Body of pancreas (tissue), 4 donors: ENCODE data around the gene CFC1B.
"Not testable (repeated sequence)": the region's sequence is repeated elsewhere in the genome, so short reads cannot be mapped to it uniquely, and the experiment has no call there.

Source experiments
- CTCF ChIP-seq, 7 experiments: fragments of 450-650 bp in 4 of 7; fragments of 200-600 bp in 3 of 7; sonication (generic) in 3 of 7; IDR thresholded peaks; one replicate each; pipeline ENCODE4 v1.5.1; 2016 to 2019; ENCODE audit warnings: antibody characterized with exemption in 7 of 7
- POLR2A ChIP-seq, 3 donors: fragments of 450-650 bp; IDR thresholded peaks; one replicate each; pipeline ENCODE4 v1.6.1; 2016; ENCODE audit warnings: antibody characterized with exemption in 3 of 3, mild to moderate bottlenecking in 2 of 3

GRCh38 chr2:130522390-130522789, 1.4 kb downstream of the CFC1B start:
- TF ChIP-seq POLR2A, CTCF (IDR thresholded peaks at IDR 0.05): not testable (repeated sequence)
